ENCODE data around the gene PLA2G4A. TPM values are rescaled to one million over a fixed set of nuclear protein-coding genes. Genes with fewer than 3 reads are reported as not detected.

Gene PLA2G4A
- total RNA-seq, 1 experiment from 2014 or later = 8.6 TPM

DNA sequence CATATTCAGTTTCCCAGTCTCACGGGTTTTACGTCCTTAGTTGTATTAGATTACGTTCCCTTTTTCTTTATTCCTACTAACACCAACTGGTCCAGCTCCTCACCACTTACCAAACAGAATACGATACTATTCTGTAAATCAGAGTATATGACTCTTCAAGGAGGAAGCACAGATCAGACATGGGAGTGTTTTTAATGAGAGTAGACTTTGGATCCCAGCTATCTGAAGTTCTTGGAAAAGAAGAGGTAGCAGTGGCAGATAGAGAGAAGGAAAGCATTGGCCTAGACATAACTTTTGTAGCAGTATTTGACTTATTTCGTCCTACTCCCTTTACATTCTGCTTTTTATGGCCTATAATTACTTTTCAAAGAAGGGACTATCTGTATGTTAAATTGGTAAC lies 24.1 kb upstream of the PLA2G4A start:
- DNase-seq (ENCODE audit: low read depth, low spot score) (no peak), ATAC-seq (no peak)
- no peak overlapping the region for H2AFZ ChIP-seq (ENCODE audit: low read depth, low read length, poor library complexity, severe bottlenecking)
- POLR2A ChIA-PET = no interaction called here
- H4K20me1 ChIP-seq (ENCODE audit: insufficient read depth) = no peaks in the 10 kb centered on the region
- no peaks in the 10 kb centered on the region for H3K27me3 ChIP-seq (ENCODE audit: insufficient read depth, low read length)
- no peaks in the 10 kb centered on the region for H3K4me1 ChIP-seq (ENCODE audit: control insufficient read depth in 1 of 2, insufficient read depth in 2 of 2, low read length in 2 of 2)
- H3K4me2 ChIP-seq (ENCODE audit: low read length) = no peak overlapping the region
- H3K9me3 ChIP-seq (ENCODE audit: control insufficient read depth in 1 of 2, insufficient read depth in 1 of 2, low read depth in 1 of 2, low read length in 2 of 2) = no peaks in the 10 kb centered on the region
- no peak for TF ChIP-seq YY1 (IDR thresholded peaks at IDR 0.05; ENCODE audit: extremely low read depth, insufficient replicate concordance, low read depth, low read length)
- TF ChIP-seq, protein P1, sequence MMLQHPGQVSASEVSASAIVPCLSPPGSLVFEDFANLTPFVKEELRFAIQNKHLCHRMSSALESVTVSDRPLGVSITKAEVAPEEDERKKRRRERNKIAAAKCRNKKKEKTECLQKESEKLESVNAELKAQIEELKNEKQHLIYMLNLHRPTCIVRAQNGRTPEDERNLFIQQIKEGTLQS (IDR thresholded peaks at IDR 0.05) = no peak
- TF ChIP-seq TCF7L2 (IDR thresholded peaks at IDR 0.05; ENCODE audit: borderline replicate concordance, extremely low read depth, insufficient read depth, insufficient read length) = no peak
- no peak overlapping the region for H3K27ac ChIP-seq (ENCODE audit: low read depth, low read length)
- H3K9ac ChIP-seq (ENCODE audit: low read length) = no peak overlapping the region
- RAD21 ChIA-PET (ENCODE audit: low non-redundant PET in 1 of 2, low total read pairs in 2 of 2, uncharacterized antibody in 2 of 2, unreplicated experiment in 2 of 2) = no interaction called here
- no TSS peak for BruUV-seq (replicated peaks)
- H3K79me2 ChIP-seq (ENCODE audit: insufficient read depth, low read length) = no peaks in the 10 kb centered on the region
- H3K9me2 ChIP-seq (ENCODE audit: insufficient read depth) = no peaks in the 10 kb centered on the region
- H3K4me3 ChIP-seq (replicated peaks in 1 of 2; ENCODE audit: low read depth in 1 of 2, low read length in 2 of 2) = no peak overlapping the region
- CTCF ChIA-PET = no interaction called here
- no peaks in the 10 kb centered on the region for H3K36me3 ChIP-seq (ENCODE audit: control insufficient read depth in 1 of 2, insufficient read depth in 2 of 2, low read length in 2 of 2)
- intact Hi-C loops (cut with micrococcal nuclease) = no loop called here

DNA sequence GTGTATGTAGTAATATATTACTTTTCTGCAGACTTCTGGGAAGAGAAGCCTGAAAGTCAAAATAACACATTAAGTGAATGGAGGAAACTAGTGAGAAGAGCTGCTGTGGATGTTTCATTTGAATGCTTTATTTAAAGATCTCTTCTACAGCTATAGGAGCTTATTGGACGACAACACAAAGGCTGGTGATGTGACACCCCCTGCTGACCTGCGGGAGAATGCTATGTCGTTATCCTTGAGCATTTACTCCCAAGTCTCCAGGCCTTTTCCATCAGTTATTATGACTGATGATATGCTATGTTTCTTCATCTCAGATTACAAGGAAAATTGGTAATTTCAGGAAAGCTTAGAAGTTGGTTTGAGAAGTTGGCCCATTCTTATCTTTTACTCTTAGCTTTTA lies 22.3 kb upstream of the PLA2G4A start:
- no peak overlapping the region for H3K9ac ChIP-seq (ENCODE audit: low read length)
- RAD21 ChIA-PET (ENCODE audit: low non-redundant PET in 1 of 2, low total read pairs in 2 of 2, uncharacterized antibody in 2 of 2, unreplicated experiment in 2 of 2) = no interaction called here
- H3K27ac ChIP-seq (ENCODE audit: low read depth, low read length) = no peak overlapping the region
- ATAC-seq (peak; percentile 82), DNase-seq (ENCODE audit: low read depth, low spot score) (peak; percentile 45)
- BruUV-seq (replicated peaks) = no TSS peak
- no peaks in the 10 kb centered on the region for H3K4me1 ChIP-seq (ENCODE audit: control insufficient read depth in 1 of 2, insufficient read depth in 2 of 2, low read length in 2 of 2)
- CTCF ChIA-PET = interaction anchor here (0.6 to 1.7 kb wide), 10 partner anchors 41 to 402 kb away, joined by 3 to 17 read pairs (median 4); no protein-coding TSS in a partner anchor
- POLR2A ChIA-PET = interaction anchor here (0.8 kb wide), 1 partner anchor 324 kb away, joined by 3 read pairs; no protein-coding TSS in a partner anchor
- H4K20me1 ChIP-seq (ENCODE audit: insufficient read depth) = no peaks in the 10 kb centered on the region
- no peak overlapping the region for H3K4me3 ChIP-seq (replicated peaks in 1 of 2; ENCODE audit: low read depth in 1 of 2, low read length in 2 of 2)
- no peaks in the 10 kb centered on the region for H3K36me3 ChIP-seq (ENCODE audit: control insufficient read depth in 1 of 2, insufficient read depth in 2 of 2, low read length in 2 of 2)
- peak overlapping the region; percentile 13 for H2AFZ ChIP-seq (ENCODE audit: low read depth, low read length, poor library complexity, severe bottlenecking)
- no peak overlapping the region for H3K4me2 ChIP-seq (ENCODE audit: low read length)
- no peaks in the 10 kb centered on the region for H3K27me3 ChIP-seq (ENCODE audit: insufficient read depth, low read length)
- intact Hi-C loops (cut with micrococcal nuclease) = loop anchor here (1.0 kb wide), 2 partner anchors 201 to 324 kb away; no protein-coding TSS in a partner anchor
- H3K9me3 ChIP-seq (ENCODE audit: control insufficient read depth in 1 of 2, insufficient read depth in 1 of 2, low read depth in 1 of 2, low read length in 2 of 2) = no peaks in the 10 kb centered on the region
- H3K79me2 ChIP-seq (ENCODE audit: insufficient read depth, low read length) = no peaks in the 10 kb centered on the region
- no peaks in the 10 kb centered on the region for H3K9me2 ChIP-seq (ENCODE audit: insufficient read depth)
- TF ChIP-seq TCF7L2 (IDR thresholded peaks at IDR 0.05; ENCODE audit: borderline replicate concordance, extremely low read depth, insufficient read depth, insufficient read length) (no peak), FOSL1 (IDR thresholded peaks at IDR 0.05; ENCODE audit: low read depth) (no peak), ELF1 (IDR thresholded peaks at IDR 0.05; ENCODE audit: borderline replicate concordance, low read depth) (no peak), EZH2 (IDR thresholded peaks at IDR 0.05) (no peak), POLR2AphosphoS5 (IDR thresholded peaks at IDR 0.05; ENCODE audit: low read depth, low read length) (no peak), SIN3A (IDR thresholded peaks at IDR 0.05; ENCODE audit: low read depth) (no peak), ZFX (IDR thresholded peaks at IDR 0.05) (no peak), JUND (IDR thresholded peaks at IDR 0.05) (no peak), SRF (IDR thresholded peaks at IDR 0.05; ENCODE audit: low read depth) (no peak), EZH2phosphoT487 (IDR thresholded peaks at IDR 0.05; ENCODE audit: borderline replicate concordance) (no peak), EGR1 (IDR thresholded peaks at IDR 0.05; ENCODE audit: low read depth) (no peak)
- TF ChIP-seq, protein P2, sequence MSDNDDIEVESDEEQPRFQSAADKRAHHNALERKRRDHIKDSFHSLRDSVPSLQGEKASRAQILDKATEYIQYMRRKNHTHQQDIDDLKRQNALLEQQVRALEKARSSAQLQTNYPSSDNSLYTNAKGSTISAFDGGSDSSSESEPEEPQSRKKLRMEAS (IDR thresholded peaks at IDR 0.05) = no peak
- TF ChIP-seq, protein P3, sequence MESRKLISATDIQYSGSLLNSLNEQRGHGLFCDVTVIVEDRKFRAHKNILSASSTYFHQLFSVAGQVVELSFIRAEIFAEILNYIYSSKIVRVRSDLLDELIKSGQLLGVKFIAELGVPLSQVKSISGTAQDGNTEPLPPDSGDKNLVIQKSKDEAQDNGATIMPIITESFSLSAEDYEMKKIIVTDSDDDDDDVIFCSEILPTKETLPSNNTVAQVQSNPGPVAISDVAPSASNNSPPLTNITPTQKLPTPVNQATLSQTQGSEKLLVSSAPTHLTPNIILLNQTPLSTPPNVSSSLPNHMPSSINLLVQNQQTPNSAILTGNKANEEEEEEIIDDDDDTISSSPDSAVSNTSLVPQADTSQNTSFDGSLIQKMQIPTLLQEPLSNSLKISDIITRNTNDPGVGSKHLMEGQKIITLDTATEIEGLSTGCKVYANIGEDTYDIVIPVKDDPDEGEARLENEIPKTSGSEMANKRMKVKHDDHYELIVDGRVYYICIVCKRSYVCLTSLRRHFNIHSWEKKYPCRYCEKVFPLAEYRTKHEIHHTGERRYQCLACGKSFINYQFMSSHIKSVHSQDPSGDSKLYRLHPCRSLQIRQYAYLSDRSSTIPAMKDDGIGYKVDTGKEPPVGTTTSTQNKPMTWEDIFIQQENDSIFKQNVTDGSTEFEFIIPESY (IDR thresholded peaks at IDR 0.05; ENCODE audit: extremely low read depth, insufficient replicate concordance, low read length) = no peak
- TF ChIP-seq, protein P4, sequence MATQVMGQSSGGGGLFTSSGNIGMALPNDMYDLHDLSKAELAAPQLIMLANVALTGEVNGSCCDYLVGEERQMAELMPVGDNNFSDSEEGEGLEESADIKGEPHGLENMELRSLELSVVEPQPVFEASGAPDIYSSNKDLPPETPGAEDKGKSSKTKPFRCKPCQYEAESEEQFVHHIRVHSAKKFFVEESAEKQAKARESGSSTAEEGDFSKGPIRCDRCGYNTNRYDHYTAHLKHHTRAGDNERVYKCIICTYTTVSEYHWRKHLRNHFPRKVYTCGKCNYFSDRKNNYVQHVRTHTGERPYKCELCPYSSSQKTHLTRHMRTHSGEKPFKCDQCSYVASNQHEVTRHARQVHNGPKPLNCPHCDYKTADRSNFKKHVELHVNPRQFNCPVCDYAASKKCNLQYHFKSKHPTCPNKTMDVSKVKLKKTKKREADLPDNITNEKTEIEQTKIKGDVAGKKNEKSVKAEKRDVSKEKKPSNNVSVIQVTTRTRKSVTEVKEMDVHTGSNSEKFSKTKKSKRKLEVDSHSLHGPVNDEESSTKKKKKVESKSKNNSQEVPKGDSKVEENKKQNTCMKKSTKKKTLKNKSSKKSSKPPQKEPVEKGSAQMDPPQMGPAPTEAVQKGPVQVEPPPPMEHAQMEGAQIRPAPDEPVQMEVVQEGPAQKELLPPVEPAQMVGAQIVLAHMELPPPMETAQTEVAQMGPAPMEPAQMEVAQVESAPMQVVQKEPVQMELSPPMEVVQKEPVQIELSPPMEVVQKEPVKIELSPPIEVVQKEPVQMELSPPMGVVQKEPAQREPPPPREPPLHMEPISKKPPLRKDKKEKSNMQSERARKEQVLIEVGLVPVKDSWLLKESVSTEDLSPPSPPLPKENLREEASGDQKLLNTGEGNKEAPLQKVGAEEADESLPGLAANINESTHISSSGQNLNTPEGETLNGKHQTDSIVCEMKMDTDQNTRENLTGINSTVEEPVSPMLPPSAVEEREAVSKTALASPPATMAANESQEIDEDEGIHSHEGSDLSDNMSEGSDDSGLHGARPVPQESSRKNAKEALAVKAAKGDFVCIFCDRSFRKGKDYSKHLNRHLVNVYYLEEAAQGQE (IDR thresholded peaks at IDR 0.05; ENCODE audit: low read depth) = no peak
